Neural cell (in vitro differentiated cells): ENCODE data around the gene PTPRD. TPM values are rescaled to one million over a fixed set of nuclear protein-coding genes. Genes with fewer than 3 reads are reported as not detected.

Source experiments
- H2AFZ ChIP-seq: fragments of 200-600, 300-800 bp; sonication (generic), shearing (Covaris generic); 2 replicates; pipeline ENCODE4 v1.6.0; 2014; ENCODE audit warnings: low read depth, mild to moderate bottlenecking, antibody characterized with exemption, low read length, moderate library complexity
- H3F3A ChIP-seq: fragments of 200-600 bp; shearing (Covaris generic); 2 replicates; pipeline ENCODE4 v1.6.1; 2016; ENCODE audit warnings: mild to moderate bottlenecking, moderate library complexity, mixed read lengths, antibody characterized with exemption, low read length; ENCODE audit not compliant: insufficient read depth, poor library complexity, severe bottlenecking
- H3K27ac ChIP-seq: fragments of 200-600, 300-800 bp; sonication (generic), shearing (Covaris generic); 2 replicates; pipeline ENCODE4 v1.5.1; 2014; ENCODE audit warnings: mild to moderate bottlenecking, low read length, moderate library complexity
- H3K27me3 ChIP-seq: fragments of 300-800, 200-600 bp; sonication (generic), shearing (Covaris generic); 2 replicates; pipeline ENCODE4 v1.6.0; 2014; ENCODE audit warnings: mild to moderate bottlenecking, low read depth, low read length, moderate library complexity; ENCODE audit not compliant: insufficient read depth
- H3K36me3 ChIP-seq: fragments of 300-800, 200-600 bp; sonication (generic), shearing (Covaris generic); 2 replicates; pipeline ENCODE4 v1.5.1; 2014; ENCODE audit warnings: mild to moderate bottlenecking, antibody characterized with exemption, low read length, moderate library complexity; ENCODE audit not compliant: insufficient read depth
- H3K4me2 ChIP-seq: fragments of 300-800, 200-600 bp; sonication (generic), shearing (Covaris generic); 2 replicates; pipeline ENCODE4 v1.6.0; 2014; ENCODE audit warnings: mild to moderate bottlenecking, low read length
- H3K4me3 ChIP-seq: fragments of 300-800, 200-600 bp; sonication (generic), shearing (Covaris generic); 2 replicates; pipeline ENCODE4 v1.5.1; 2014; ENCODE audit warnings: mild to moderate bottlenecking, low read length, moderate library complexity
- H3K79me2 ChIP-seq: fragments of 200-600 bp; shearing (Covaris generic); replicated peaks from 2 replicates; pipeline ENCODE4 v1.6.0; 2014; ENCODE audit warnings: mild to moderate bottlenecking, low read length, moderate library complexity; ENCODE audit not compliant: insufficient read depth
- H3K9ac ChIP-seq: fragments of 300-800, 200-600 bp; sonication (generic), shearing (Covaris generic); 2 replicates; pipeline ENCODE4 v1.6.1; 2016; ENCODE audit warnings: mild to moderate bottlenecking, low read length, mixed read lengths
- H3K9me2 ChIP-seq: fragments of 200-600 bp; shearing (Covaris generic); 2 replicates; pipeline ENCODE4 v1.6.1; 2016; ENCODE audit warnings: mild to moderate bottlenecking, low read length, mixed read lengths; ENCODE audit not compliant: insufficient read depth
- H3K9me3 ChIP-seq: fragments of 200-600, 300-800 bp; sonication (generic), shearing (Covaris generic); 2 replicates; pipeline ENCODE4 v1.6.1; 2016; ENCODE audit warnings: mild to moderate bottlenecking, mixed run types, low read length, moderate library complexity, mixed read lengths
- H4K20me1 ChIP-seq: fragments of 200-600 bp; shearing (Covaris generic); 2 replicates; pipeline ENCODE4 v1.6.1; 2016; ENCODE audit warnings: mild to moderate bottlenecking, mixed run types; ENCODE audit not compliant: insufficient read depth
- EP300 ChIP-seq: fragments of 450-650 bp; conservative IDR thresholded peaks from 2 replicates; pipeline ENCODE4 v1.6.1; 2014; ENCODE audit warnings: antibody characterized with exemption, mild to moderate bottlenecking, moderate library complexity; ENCODE audit not compliant: poor library complexity, severe bottlenecking
- EZH2 ChIP-seq: fragments of 200-600, 300-800 bp; shearing (Covaris generic), sonication (generic); IDR thresholded peaks from 2 replicates; pipeline ENCODE4 v1.6.1; 2014; ENCODE audit warnings: antibody characterized with exemption, low read length, borderline replicate concordance, mild to moderate bottlenecking; ENCODE audit not compliant: insufficient read depth, poor library complexity, severe bottlenecking
- MXI1 ChIP-seq: fragments of 450-650 bp; conservative IDR thresholded peaks from 2 replicates; pipeline ENCODE4 v1.6.1; 2014; ENCODE audit warnings: antibody characterized with exemption, mild to moderate bottlenecking; ENCODE audit not compliant: poor library complexity, severe bottlenecking
- POLR2AphosphoS5 ChIP-seq: IDR thresholded peaks from 2 replicates; pipeline ENCODE4 v1.6.1; 2012
- RAD21 ChIP-seq: fragments of 450-650 bp; conservative IDR thresholded peaks from 2 replicates; pipeline ENCODE4 v1.6.1; 2014; ENCODE audit warnings: antibody characterized with exemption, mild to moderate bottlenecking, moderate library complexity
- REST ChIP-seq: IDR thresholded peaks from 2 replicates; pipeline ENCODE4 v1.6.1; 2012; ENCODE audit warnings: borderline replicate concordance
- SMC3 ChIP-seq: fragments of 450-650 bp; conservative IDR thresholded peaks from 2 replicates; pipeline ENCODE4 v1.6.1; 2014; ENCODE audit warnings: antibody characterized with exemption, mild to moderate bottlenecking, moderate library complexity; ENCODE audit not compliant: poor library complexity
- TAF1 ChIP-seq: IDR thresholded peaks from 2 replicates; pipeline ENCODE4 v1.6.1; 2012; ENCODE audit warnings: low read depth
- polyA plus RNA-seq: library from polyadenylated mRNA; depleted of rRNA; stranded (reverse); fragments of >200 nt; gene quantifications from 2 replicates; pipeline ENCODE4 v1.2.3, GENCODE V29; 2014
- TF ChIP-seq, protein P1 (sequence below): fragments of 450-650 bp; IDR thresholded peaks from 2 replicates; pipeline ENCODE4 v1.5.1; 2014; ENCODE audit warnings: antibody characterized with exemption, mild to moderate bottlenecking, moderate library complexity; ENCODE audit not compliant: poor library complexity, severe bottlenecking

The PTPRD gene
- polyA plus RNA-seq, 1 donor from 2014 or later = 143 TPM

- no peak for TF ChIP-seq POLR2AphosphoS5
- TF ChIP-seq EZH2 = no peak
Measured at GRCh38 chr9:8329561-8330283, 2283.1 kb downstream of the PTPRD start (continued).

- H3K27ac ChIP-seq = no peak overlapping the region
Measured at GRCh38 chr9:8315211-8315610, 2297.6 kb downstream of the PTPRD start.

More at GRCh38 chr9:8315211-8315610, 2297.6 kb downstream of the PTPRD start:
- H3K27me3 ChIP-seq = no peaks in the 10 kb centered on the region
- no peaks in the 10 kb centered on the region for H3K9me3 ChIP-seq
- no peak overlapping the region for H2AFZ ChIP-seq
- H3K9me2 ChIP-seq = no peaks in the 10 kb centered on the region
- no peaks in the 10 kb centered on the region for H3F3A ChIP-seq
- peaks cover 3% of the 10 kb centered on the region for H3K36me3 ChIP-seq
- H3K4me2 ChIP-seq = no peak overlapping the region
- TF ChIP-seq RAD21 (no peak), REST (no peak), POLR2AphosphoS5 (no peak), EP300 (no peak), EZH2 (no peak), TAF1 (no peak), MXI1 (no peak), SMC3 (no peak)
- TF ChIP-seq, protein P1, sequence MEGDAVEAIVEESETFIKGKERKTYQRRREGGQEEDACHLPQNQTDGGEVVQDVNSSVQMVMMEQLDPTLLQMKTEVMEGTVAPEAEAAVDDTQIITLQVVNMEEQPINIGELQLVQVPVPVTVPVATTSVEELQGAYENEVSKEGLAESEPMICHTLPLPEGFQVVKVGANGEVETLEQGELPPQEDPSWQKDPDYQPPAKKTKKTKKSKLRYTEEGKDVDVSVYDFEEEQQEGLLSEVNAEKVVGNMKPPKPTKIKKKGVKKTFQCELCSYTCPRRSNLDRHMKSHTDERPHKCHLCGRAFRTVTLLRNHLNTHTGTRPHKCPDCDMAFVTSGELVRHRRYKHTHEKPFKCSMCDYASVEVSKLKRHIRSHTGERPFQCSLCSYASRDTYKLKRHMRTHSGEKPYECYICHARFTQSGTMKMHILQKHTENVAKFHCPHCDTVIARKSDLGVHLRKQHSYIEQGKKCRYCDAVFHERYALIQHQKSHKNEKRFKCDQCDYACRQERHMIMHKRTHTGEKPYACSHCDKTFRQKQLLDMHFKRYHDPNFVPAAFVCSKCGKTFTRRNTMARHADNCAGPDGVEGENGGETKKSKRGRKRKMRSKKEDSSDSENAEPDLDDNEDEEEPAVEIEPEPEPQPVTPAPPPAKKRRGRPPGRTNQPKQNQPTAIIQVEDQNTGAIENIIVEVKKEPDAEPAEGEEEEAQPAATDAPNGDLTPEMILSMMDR = no peak
- no peaks in the 10 kb centered on the region for H4K20me1 ChIP-seq
- no peak overlapping the region for H3K9ac ChIP-seq
- H3K79me2 ChIP-seq = no peaks in the 10 kb centered on the region
- no peak overlapping the region for H3K4me3 ChIP-seq
